NCI-H524 (cell line): ENCODE results near the gene CHD2.

Experiments
- DNase-seq, 2 experiments: peaks; one replicate each; lab custom pipeline; 2025; lab: John Stamatoyannopoulos, UW

CHD2 gene

GRCh38 chr15:93068581-93069199, 168.6 kb downstream of the CHD2 start:
- no peak for DNase-seq

DNA sequence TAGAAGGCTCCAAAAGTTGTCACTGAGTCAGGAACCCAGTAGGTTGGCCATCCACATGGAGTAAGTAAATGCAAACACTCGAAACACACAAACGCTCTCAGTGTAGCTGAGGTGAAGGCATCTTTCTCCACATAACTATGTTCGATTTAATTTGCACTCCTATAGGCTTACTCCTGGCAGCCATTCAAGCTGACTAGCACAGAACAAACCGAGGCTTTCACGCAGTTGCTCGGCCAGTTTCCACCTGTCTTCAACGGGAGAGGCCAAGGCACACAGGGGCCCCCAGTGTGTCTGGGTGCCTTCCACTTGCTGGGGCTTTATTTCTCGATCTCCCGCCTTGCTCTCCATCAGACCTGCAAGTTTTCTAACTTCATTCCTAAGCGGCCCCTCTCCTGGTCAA, 170.0 kb downstream of the CHD2 start:
- DNase-seq, result no peak

DNA sequence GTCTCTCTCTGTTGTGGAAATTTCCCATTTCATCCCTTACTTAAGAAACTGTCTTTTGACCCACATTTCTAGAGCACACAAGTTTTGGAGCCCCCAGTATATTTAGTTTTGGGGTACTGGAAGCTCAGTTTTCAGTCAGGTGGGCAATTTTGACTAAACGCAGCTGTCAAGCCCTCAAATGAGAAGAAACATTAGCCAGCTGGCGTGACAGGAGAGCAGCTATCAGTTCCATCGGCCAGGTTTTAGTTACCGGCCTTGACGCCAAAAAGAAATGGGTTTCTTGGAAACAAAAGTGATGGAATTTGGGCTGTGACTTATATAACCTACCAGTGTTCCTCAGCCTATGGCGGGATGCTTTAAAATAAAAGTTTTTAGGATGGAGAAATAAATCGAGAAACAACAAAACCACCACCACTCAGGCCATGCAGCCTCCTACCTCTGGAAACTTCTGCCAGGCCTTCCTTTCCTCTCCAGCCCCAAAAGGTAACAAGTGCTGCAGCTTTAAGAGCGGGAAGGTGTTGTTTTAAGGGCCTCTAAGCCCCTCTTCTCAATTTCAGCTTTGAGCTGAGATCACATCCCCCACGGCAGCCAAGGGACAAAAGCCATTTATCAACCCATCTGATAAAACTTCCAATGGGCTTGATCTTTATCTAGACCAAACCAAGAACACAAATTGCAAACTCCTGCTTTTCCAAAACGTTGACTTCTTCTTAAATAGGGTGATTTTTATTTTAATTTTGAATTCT, 170.6 kb downstream of the CHD2 start:
- DNase-seq, result no peak

DNA sequence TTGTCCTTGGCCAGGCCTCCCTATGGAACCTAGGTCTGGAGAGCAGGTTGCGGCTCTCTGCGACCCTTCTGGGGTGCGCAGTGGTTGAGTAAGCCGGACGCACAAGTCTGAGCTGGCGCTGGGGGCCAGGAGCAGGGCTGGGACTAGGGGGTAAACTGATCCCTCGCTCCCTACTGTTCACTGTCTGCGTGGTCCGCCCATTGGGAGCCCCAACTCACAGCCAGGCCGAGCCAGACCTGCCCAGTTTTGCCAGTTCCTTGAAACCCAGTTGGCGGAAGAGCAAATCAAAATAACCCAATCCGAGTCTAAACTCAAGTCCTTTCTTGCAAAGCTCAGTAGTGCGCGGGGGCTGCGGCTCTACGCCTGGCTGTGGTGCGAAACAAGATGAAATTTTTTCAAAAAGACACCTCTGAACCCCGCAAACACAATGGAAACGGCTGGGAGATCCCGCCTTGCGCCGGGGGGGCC, 171.4 kb downstream of the CHD2 start:
- DNase-seq, result no peak

GRCh38 chr15:93072011-93072410, 171.9 kb downstream of the CHD2 start:
- peak in 1 of 2 experiments; percentile 13 for DNase-seq

DNA sequence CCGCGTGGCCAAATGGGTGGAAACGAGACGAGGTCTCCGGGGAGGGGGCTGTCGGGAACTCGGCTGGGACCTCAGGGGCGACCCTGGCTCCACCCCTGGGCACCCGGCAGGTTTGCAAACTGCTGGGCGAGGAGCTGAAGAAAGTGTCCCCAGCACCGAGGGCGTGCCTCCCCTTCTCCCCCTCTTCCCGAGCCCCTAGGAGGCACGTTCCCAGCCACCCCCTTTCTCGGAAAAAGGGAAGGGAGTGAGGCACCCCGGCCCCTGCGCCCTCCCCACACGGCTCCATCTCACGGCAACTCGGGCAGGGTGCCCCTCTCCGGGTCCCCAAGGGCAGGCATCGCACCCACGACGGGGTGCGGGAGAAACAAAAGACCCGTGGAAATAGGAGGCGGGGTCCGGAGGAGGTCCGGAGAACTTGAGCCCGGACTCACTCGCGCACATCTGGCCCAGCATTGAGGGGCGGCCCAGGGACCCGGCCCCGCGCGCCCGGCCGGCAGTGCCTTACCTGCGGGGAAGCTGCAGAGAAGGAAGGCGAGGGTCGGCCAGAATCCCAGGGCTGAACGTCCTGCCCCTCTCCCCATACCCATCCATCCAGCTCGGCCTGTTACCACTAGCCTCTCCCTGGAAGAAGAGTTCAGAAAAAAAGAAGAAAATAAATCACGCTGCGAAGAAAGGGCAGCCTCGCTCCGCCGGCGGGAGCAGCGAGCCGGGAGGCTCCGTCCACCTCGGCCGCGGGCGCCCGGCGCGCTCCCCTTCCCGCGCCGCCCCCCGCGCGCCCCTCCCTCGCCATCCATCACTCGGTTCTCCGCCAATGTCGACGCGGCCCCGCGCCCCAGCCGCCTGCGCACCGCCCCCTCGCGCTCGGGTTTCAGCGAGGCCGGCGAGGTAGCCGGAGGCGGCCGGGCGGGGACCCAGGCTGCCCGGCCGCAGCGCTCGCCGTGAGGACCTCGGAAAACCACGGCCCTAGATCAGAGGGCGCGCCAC, 172.6 kb downstream of the CHD2 start:
- DNase-seq, result peak; percentile 61 to 70

DNA sequence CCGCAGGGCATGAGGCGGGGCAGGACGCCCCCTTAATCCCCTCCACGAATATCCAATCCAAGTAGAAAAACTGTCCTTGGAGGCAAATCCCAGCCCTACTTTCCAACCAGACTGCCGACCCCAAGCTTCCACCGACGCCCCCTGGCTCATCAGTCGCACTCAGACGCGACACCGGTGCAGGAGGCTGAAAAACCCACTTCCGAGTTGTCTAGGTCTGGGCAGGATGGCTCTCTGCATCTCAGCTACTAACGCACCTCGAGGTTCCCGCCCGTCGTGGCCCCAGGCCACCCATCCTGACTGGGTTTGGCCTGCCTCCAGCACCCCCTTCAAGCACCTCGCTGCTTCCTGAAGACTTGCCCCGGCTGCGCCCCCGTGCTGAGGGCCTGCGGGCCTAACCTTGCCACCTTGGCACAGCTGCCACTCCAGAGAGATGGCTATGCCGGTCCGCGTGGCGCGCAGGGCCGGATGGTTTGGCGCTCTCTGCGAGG, 173.4 kb downstream of the CHD2 start:
- DNase-seq, result no peak

GRCh38 chr15:93074599-93074998, 174.5 kb downstream of the CHD2 start:
- no peak for DNase-seq

- no peak for DNase-seq
Measured at GRCh38 chr15:93076217-93076616, 176.1 kb downstream of the CHD2 start.

- DNase-seq, result no peak
Measured at GRCh38 chr15:93076875-93077274, 176.8 kb downstream of the CHD2 start.
